Measurements from ENCODE around the gene CRY2.

GRCh38 chr11:45899086-45899447, 51.8 kb downstream of the CRY2 start:
- TF ChIP-seq POLR2A (IDR thresholded peaks at IDR 0.05) (no peak), CTCF (IDR thresholded peaks at IDR 0.05) (no peak), EP300 (IDR thresholded peaks at IDR 0.05; ENCODE audit: low read depth) (no peak)
